Ovary (tissue), 3 donors: ENCODE data around the gene TNFRSF18.

Experiments
- EP300 ChIP-seq: sonication (generic); formaldehyde crosslinking; IDR thresholded peaks from one replicate; pipeline ENCODE4 v1.6.1; 2017; ENCODE audit warnings: antibody characterized with exemption
- POLR2A ChIP-seq: fragments of 450-650 bp; IDR thresholded peaks from one replicate; pipeline ENCODE4 v1.6.1; 2017; ENCODE audit warnings: antibody characterized with exemption, mild to moderate bottlenecking, moderate library complexity
- TF ChIP-seq, protein P1 (sequence below), 3 donors: fragments of 450-650 bp in 2 of 3; fragments of 200-600 bp in 1 of 3; IDR thresholded peaks; one replicate each; pipeline versions ENCODE4 v1.5.1 to v1.8.0; 2016 to 2022; ENCODE audit warnings: antibody characterized with exemption in 3 of 3, mild to moderate bottlenecking in 1 of 3
- donor health status: DM: no; HTN: no; CAD: no.

DNA sequence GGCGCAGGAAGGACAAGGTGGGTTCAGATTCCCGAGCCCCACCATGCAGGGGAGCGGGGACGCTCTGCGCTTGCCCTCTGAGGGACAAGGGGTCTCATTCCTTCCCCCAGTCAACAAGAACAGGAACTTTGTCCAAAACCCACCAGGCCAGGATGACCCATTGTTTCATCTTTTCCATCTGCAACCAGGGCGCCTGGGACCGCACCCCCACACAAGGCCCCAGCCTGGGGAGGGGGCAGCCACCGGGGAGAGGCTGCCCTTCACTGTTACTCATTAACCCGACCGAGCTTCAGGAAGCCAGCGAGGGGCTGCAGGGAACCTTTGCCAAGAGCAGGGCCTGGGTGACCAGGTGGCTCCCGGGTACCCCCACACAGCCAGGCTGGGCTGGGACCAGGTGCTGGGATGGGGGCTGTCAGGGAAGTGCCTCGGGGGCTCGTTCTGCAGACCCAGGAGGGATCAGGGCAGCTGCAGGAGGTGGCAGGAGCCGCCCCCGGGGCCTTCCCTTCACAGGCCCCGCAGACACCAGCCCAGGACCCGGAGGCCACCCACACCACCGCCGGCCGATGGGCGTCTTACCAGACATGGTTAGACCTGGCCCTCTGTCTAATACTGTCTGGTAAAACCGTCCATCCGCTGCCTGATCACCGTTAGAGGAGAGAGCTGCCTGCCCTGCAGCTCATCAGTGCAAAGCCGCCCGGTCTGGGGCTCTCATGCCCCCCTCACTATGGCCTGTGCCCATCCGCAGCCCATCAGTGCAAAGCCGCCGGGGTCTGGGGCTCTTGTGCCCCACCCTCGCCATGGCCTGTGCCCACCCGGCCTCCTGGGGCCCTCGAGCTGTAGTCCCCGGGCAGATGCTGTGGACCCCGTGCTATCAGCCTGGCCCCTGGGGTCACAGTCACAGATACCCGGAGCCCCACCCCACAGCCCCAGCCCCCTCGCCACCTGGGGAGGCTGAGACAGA, 37.7 kb downstream of the TNFRSF18 start:
- TF ChIP-seq POLR2A (no peak), EP300 (no peak)
- TF ChIP-seq, protein P1, sequence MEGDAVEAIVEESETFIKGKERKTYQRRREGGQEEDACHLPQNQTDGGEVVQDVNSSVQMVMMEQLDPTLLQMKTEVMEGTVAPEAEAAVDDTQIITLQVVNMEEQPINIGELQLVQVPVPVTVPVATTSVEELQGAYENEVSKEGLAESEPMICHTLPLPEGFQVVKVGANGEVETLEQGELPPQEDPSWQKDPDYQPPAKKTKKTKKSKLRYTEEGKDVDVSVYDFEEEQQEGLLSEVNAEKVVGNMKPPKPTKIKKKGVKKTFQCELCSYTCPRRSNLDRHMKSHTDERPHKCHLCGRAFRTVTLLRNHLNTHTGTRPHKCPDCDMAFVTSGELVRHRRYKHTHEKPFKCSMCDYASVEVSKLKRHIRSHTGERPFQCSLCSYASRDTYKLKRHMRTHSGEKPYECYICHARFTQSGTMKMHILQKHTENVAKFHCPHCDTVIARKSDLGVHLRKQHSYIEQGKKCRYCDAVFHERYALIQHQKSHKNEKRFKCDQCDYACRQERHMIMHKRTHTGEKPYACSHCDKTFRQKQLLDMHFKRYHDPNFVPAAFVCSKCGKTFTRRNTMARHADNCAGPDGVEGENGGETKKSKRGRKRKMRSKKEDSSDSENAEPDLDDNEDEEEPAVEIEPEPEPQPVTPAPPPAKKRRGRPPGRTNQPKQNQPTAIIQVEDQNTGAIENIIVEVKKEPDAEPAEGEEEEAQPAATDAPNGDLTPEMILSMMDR (IDR thresholded peaks at IDR 0.05) = no peak
